ENCODE data around the gene SH3PXD2A.

The SH3PXD2A gene

GRCh38 chr10:103552856-103553742 is 302.3 kb downstream of the SH3PXD2A start:
- no peak for DNase-seq

GRCh38 chr10:103551619-103552602 is 303.5 kb downstream of the SH3PXD2A start:
- DNase-seq = no peak

GRCh38 chr10:103550229-103550628 is 305.1 kb downstream of the SH3PXD2A start:
- no peak for DNase-seq

- no peak for DNase-seq
Observed at GRCh38 chr10:103549349-103549685, 306.1 kb downstream of the SH3PXD2A start.

- DNase-seq = no peak
Observed at GRCh38 chr10:103548581-103549348, 306.6 kb downstream of the SH3PXD2A start.

- DNase-seq = no peak
Observed at GRCh38 chr10:103548006-103548405, 307.4 kb downstream of the SH3PXD2A start.

GRCh38 chr10:103547391-103547946 is 307.9 kb downstream of the SH3PXD2A start:
- DNase-seq = no peak

GRCh38 chr10:103546401-103546800 is 309.0 kb downstream of the SH3PXD2A start:
- no peak for DNase-seq

GRCh38 chr10:103545771-103546281 is 309.6 kb downstream of the SH3PXD2A start:
- DNase-seq = no peak

- DNase-seq = no peak
Observed at GRCh38 chr10:103545366-103545765, 310.0 kb downstream of the SH3PXD2A start.

GRCh38 chr10:103544657-103545310 is 310.6 kb downstream of the SH3PXD2A start:
- DNase-seq = no peak
